ENCODE results near the gene SPOCK1. TPM values are rescaled to one million over a fixed set of nuclear protein-coding genes. Genes with fewer than 3 reads are reported as not detected.

Gene SPOCK1
- total and polyA plus RNA-seq, 9 of the 15 experiments (the other 6 are each of a cell fraction or from before 2014, with no cell fraction given), result 0.01 to 0.35 (median 0.04) TPM; not detected in 6

- TF ChIP-seq, protein P1, sequence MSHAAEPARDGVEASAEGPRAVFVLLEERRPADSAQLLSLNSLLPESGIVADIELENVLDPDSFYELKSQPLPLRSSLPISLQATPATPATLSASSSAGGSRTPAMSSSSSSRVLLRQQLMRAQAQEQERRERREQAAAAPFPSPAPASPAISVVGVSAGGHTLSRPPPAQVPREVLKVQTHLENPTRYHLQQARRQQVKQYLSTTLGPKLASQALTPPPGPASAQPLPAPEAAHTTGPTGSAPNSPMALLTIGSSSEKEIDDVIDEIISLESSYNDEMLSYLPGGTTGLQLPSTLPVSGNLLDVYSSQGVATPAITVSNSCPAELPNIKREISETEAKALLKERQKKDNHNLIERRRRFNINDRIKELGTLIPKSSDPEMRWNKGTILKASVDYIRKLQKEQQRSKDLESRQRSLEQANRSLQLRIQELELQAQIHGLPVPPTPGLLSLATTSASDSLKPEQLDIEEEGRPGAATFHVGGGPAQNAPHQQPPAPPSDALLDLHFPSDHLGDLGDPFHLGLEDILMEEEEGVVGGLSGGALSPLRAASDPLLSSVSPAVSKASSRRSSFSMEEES (CRISPR knock-in tag; IDR thresholded peaks at IDR 0.05), result peak; percentile 22; the same call in 1 of the 2 replicates
- TF ChIP-seq, protein P2, sequence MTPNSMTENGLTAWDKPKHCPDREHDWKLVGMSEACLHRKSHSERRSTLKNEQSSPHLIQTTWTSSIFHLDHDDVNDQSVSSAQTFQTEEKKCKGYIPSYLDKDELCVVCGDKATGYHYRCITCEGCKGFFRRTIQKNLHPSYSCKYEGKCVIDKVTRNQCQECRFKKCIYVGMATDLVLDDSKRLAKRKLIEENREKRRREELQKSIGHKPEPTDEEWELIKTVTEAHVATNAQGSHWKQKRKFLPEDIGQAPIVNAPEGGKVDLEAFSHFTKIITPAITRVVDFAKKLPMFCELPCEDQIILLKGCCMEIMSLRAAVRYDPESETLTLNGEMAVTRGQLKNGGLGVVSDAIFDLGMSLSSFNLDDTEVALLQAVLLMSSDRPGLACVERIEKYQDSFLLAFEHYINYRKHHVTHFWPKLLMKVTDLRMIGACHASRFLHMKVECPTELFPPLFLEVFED (CRISPR knock-in tag; conservative IDR thresholded peaks at IDR 0.05), result no peak
- FAIRE-seq (no peak), DNase-seq (ENCODE audit: extremely low read depth in 1 of 4, low spot score in 3 of 4) (no peak), ATAC-seq (no peak)
- Histone ChIP-seq H3K4me1 (replicated peaks in 1 of 2; ENCODE audit: control insufficient read depth in 2 of 2, insufficient read depth in 2 of 2, low read length in 2 of 2) (no peaks in the 10 kb centered on the region), H4K20me1 (replicated peaks; ENCODE audit: control insufficient read depth, insufficient read depth, low read length) (no peaks in the 10 kb centered on the region), H2AFZ (ENCODE audit: low read depth, low read length) (no peak overlapping the region), H3K4me3 (no peak overlapping the region), H3K36me3 (ENCODE audit: control insufficient read depth, insufficient read depth, low read length) (no peaks in the 10 kb centered on the region), H3K9me3 (replicated peaks; ENCODE audit: control insufficient read depth, insufficient read depth, low read depth, low read length) (no peaks in the 10 kb centered on the region), H3K27ac (ENCODE audit: extremely low read depth, low read depth, low read length) (no peak overlapping the region), H3K27me3 (ENCODE audit: control insufficient read depth in 2 of 2, insufficient read depth in 2 of 2, low read length in 2 of 2) (no peaks in the 10 kb centered on the region), H3K9ac (ENCODE audit: insufficient read depth in 1 of 2, low read depth in 2 of 2, low read length in 2 of 2) (no peak overlapping the region), H3K4me2 (ENCODE audit: insufficient read depth, low read length) (no peak overlapping the region), H3K9me1 (ENCODE audit: control insufficient read depth, insufficient read depth, low read length) (no peaks in the 10 kb centered on the region), H3K79me2 (ENCODE audit: control insufficient read depth, insufficient read depth, low read length) (no peaks in the 10 kb centered on the region)
- no TSS peak for BruUV-seq (replicated peaks)
- ChIA-PET POLR2A (interaction anchor here (0.7 to 0.8 kb wide), 2 partner anchors 12 to 170 kb away, joined by 3 read pairs; no protein-coding TSS in a partner anchor), CTCF (ENCODE audit: low intra/inter-chr PET ratio) (no interaction called here)
- in situ Hi-C loops (cut with MboI) (no loop called here), intact Hi-C loops (cut with micrococcal nuclease) (no loop called here)
- WGBS (ENCODE audit: insufficient coverage, low coverage, missing lambda C conversion rate), result 0% methylated on average over 1 of the region's 1 CpG
Observed at GRCh38 chr5:137442660-137443059, 56.5 kb downstream of the SPOCK1 start.

- no peaks in the 10 kb centered on the region for H3K4me1 ChIP-seq (replicated peaks in 1 of 2; ENCODE audit: control insufficient read depth in 2 of 2, insufficient read depth in 2 of 2, low read length in 2 of 2)
- BruUV-seq (replicated peaks), result no TSS peak
- H3K9me3 ChIP-seq (replicated peaks; ENCODE audit: control insufficient read depth, insufficient read depth, low read depth, low read length), result no peaks in the 10 kb centered on the region
- in situ Hi-C loops (cut with MboI) (no loop called here), intact Hi-C loops (cut with micrococcal nuclease) (no loop called here)
- H3K27ac ChIP-seq (ENCODE audit: extremely low read depth, low read depth, low read length), result no peak overlapping the region
- ChIA-PET CTCF (ENCODE audit: low intra/inter-chr PET ratio) (no interaction called here), POLR2A (no interaction called here)
- ATAC-seq, result no peak
- H3K9me1 ChIP-seq (ENCODE audit: control insufficient read depth, insufficient read depth, low read length), result no peaks in the 10 kb centered on the region
- no peak for FAIRE-seq
- no peak for DNase-seq (ENCODE audit: extremely low read depth in 1 of 4, low spot score in 3 of 4)
- no peaks in the 10 kb centered on the region for H3K79me2 ChIP-seq (ENCODE audit: control insufficient read depth, insufficient read depth, low read length)
- TF ChIP-seq ZNF707 (CRISPR knock-in tag; conservative IDR thresholded peaks at IDR 0.05) (no peak), JUND (IDR thresholded peaks at IDR 0.05; ENCODE audit: borderline replicate concordance, low read depth, low read length) (no peak), JUND (tag; IDR thresholded peaks at IDR 0.05; ENCODE audit: borderline replicate concordance, low read depth, low read length) (no peak), NFYB (IDR thresholded peaks at IDR 0.05; ENCODE audit: extremely low read depth, insufficient read length) (no peak), BRF2 (IDR thresholded peaks at IDR 0.05; ENCODE audit: borderline replicate concordance, insufficient read depth, insufficient read length) (no peak), GTF2F1 (IDR thresholded peaks at IDR 0.05; ENCODE audit: low read depth, low read length) (no peak), EHMT2 (IDR thresholded peaks at IDR 0.05) (no peak), SIN3A (IDR thresholded peaks at IDR 0.05; ENCODE audit: borderline replicate concordance in 2 of 2, control insufficient read depth in 1 of 2, low read depth in 2 of 2, low read length in 2 of 2) (no peak)
- H3K4me3 ChIP-seq, result no peak overlapping the region
- WGBS (ENCODE audit: insufficient coverage, low coverage, missing lambda C conversion rate), result 0% methylated on average over 2 of the region's 2 CpGs
- H2AFZ ChIP-seq (ENCODE audit: low read depth, low read length), result no peak overlapping the region
- H3K36me3 ChIP-seq (ENCODE audit: control insufficient read depth, insufficient read depth, low read length), result no peaks in the 10 kb centered on the region
- H4K20me1 ChIP-seq (replicated peaks; ENCODE audit: control insufficient read depth, insufficient read depth, low read length), result no peaks in the 10 kb centered on the region
- H3K9ac ChIP-seq (ENCODE audit: insufficient read depth in 1 of 2, low read depth in 2 of 2, low read length in 2 of 2), result no peak overlapping the region
- H3K27me3 ChIP-seq (ENCODE audit: control insufficient read depth in 2 of 2, insufficient read depth in 2 of 2, low read length in 2 of 2), result no peaks in the 10 kb centered on the region
- no peak overlapping the region for H3K4me2 ChIP-seq (ENCODE audit: insufficient read depth, low read length)
Observed at GRCh38 chr5:137441476-137441875, 57.6 kb downstream of the SPOCK1 start.
